ENCODE results near the gene NDUFS1.
"Not testable (repeated sequence)": the region's sequence is repeated elsewhere in the genome, so short reads cannot be mapped to it uniquely, and the experiment has no call there.

The NDUFS1 gene

GRCh38 chr2:206160807-206161179, 1.5 kb upstream of the NDUFS1 start:
- no peak for DNase-seq

- no peak for DNase-seq
Measured at GRCh38 chr2:206160125-206160806, 1.0 kb upstream of the NDUFS1 start.

- no peak for DNase-seq
Measured at GRCh38 chr2:206158563-206159345, 490 bp downstream of the NDUFS1 start.

- not testable (repeated sequence) for DNase-seq
Measured at GRCh38 chr2:206157014-206157413, 2.2 kb downstream of the NDUFS1 start.

GRCh38 chr2:206154197-206154596, 5.0 kb downstream of the NDUFS1 start:
- no peak for DNase-seq

- DNase-seq: no peak
Measured at GRCh38 chr2:206150631-206151030, 8.6 kb downstream of the NDUFS1 start.

GRCh38 chr2:206150168-206150567, 9.1 kb downstream of the NDUFS1 start:
- no peak for DNase-seq

- DNase-seq: no peak
Measured at GRCh38 chr2:206149330-206149729, 9.9 kb downstream of the NDUFS1 start.

- DNase-seq: no peak
Measured at GRCh38 chr2:206145665-206146064, 13.6 kb downstream of the NDUFS1 start.

GRCh38 chr2:206144383-206144782, 14.9 kb downstream of the NDUFS1 start:
- no peak for DNase-seq

- no peak for DNase-seq
Measured at GRCh38 chr2:206143451-206143850, 15.8 kb downstream of the NDUFS1 start.

GRCh38 chr2:206127656-206128055, 31.6 kb downstream of the NDUFS1 start:
- no peak for DNase-seq

- DNase-seq: no peak
Measured at GRCh38 chr2:206125901-206126300, 33.3 kb downstream of the NDUFS1 start.

GRCh38 chr2:206122569-206122968, 36.7 kb downstream of the NDUFS1 start:
- DNase-seq: not testable (repeated sequence)

- no peak for DNase-seq
Measured at GRCh38 chr2:206116278-206116677, 43.0 kb downstream of the NDUFS1 start.

GRCh38 chr2:206115026-206115578, 44.1 kb downstream of the NDUFS1 start:
- no peak for DNase-seq

GRCh38 chr2:206112846-206113547, 46.2 kb downstream of the NDUFS1 start:
- DNase-seq: no peak

GRCh38 chr2:206112108-206112507, 47.1 kb downstream of the NDUFS1 start:
- no peak for DNase-seq

- no peak for DNase-seq
Measured at GRCh38 chr2:206108713-206109112, 50.5 kb downstream of the NDUFS1 start.

GRCh38 chr2:206105541-206105940, 53.7 kb downstream of the NDUFS1 start:
- DNase-seq: no peak

- DNase-seq: no peak
Measured at GRCh38 chr2:206105038-206105437, 54.2 kb downstream of the NDUFS1 start.

- DNase-seq: not testable (repeated sequence)
Measured at GRCh38 chr2:206098872-206099271, 60.4 kb downstream of the NDUFS1 start.

- DNase-seq: no peak
Measured at GRCh38 chr2:206098471-206098870, 60.8 kb downstream of the NDUFS1 start.
